ENCODE data around the gene NRG2.

NRG2 gene

DNA sequence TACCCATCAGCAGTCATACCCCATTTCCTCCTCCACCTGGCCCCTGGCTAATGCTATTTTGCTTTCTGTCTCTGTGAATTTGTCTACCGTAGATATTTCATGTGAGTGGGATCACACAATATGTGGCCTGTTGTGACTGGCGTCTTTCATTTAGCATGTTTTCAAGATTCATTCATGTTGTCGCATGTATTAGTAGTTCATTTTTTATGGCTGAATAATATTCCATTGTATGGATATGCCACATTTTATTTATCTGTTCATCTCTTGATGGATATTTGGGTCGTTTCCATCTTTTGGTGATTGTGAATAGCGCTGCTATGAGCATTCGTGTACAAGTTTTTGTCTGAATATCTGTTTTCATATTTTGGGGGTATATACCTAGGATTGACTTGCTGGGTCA, 213.6 kb downstream of the NRG2 start:
- no peak for DNase-seq

DNA sequence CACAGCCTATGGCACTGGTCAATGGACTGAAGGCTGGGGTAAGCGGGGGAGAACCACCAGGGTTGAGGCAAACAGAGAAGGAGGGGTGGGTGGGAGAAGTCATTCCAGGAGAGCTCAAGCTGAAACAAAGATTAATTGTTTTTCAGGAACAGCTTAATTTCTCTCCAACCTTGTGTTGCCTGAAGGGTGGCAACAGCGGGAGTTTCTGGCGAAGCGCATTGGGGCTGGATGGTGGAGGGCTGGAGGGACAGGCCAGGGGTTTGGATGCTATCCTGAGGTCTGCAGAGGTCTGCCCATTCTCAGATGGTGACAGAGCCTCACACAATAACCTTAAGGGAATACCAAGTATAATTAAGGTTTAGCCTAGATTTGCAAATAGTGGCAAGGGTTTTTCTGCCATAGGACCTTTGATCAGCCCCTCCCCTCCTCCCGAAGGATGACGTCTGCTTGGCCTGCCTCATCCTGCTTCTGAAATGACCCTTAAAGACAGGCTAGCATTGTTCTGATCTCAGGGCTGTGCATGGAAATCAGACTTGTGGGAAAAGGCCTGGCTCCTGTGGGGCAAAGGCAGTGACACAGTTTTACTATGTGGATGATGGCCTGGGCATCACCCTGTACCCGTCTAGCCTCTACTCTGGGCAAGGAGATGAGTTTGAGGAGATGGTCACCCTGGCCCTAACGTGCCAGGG, 214.7 kb downstream of the NRG2 start:
- no peak for DNase-seq

DNA sequence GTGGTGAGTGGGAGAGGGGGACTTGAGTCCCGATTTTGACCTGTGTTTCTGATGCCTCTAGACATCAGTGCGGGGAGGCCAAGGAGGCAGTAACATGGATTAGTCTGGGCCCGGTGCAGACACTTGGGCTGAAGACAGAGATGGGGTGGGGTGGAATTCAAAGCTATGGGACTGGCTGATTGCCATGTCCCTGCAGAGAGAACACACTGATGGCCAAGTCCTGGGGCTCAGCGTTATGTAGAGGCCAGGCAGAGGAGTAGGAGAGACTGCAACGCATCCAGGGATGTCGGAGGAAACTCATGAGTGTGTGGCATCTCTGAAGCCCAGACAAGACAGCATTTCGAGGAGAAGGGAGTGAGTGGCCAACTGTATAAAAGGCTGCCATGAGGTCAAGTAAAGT, 217.4 kb downstream of the NRG2 start:
- DNase-seq, result no peak

DNA sequence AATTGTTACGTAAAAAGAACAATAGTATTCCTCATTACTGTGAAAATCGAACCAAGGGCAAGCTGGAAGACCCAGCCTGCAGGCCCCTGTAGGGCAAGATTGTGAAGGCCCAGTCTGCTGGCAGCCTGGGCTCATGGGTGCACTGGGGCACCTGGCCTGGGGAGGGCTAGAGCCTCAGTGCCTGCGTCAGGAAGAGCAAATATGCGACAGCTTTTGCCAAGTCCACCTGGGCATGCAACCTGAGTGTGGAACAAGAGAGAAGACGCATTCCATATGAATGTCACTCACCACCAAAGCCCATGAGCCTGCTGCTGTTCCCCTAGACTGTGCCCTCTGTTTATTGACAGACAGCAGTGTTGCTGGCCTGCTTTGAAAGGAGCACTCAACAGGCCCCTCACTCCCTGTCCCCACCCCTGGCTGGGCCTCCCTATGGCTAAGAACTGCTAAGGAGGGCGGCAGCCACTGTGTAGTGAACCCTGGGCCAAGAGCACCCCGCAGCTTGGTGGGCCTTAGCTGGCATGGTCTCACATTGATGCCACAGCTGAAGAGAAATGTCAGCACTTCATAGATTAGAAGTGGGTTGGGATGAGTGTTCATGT, 219.2 kb downstream of the NRG2 start:
- no peak for DNase-seq

DNA sequence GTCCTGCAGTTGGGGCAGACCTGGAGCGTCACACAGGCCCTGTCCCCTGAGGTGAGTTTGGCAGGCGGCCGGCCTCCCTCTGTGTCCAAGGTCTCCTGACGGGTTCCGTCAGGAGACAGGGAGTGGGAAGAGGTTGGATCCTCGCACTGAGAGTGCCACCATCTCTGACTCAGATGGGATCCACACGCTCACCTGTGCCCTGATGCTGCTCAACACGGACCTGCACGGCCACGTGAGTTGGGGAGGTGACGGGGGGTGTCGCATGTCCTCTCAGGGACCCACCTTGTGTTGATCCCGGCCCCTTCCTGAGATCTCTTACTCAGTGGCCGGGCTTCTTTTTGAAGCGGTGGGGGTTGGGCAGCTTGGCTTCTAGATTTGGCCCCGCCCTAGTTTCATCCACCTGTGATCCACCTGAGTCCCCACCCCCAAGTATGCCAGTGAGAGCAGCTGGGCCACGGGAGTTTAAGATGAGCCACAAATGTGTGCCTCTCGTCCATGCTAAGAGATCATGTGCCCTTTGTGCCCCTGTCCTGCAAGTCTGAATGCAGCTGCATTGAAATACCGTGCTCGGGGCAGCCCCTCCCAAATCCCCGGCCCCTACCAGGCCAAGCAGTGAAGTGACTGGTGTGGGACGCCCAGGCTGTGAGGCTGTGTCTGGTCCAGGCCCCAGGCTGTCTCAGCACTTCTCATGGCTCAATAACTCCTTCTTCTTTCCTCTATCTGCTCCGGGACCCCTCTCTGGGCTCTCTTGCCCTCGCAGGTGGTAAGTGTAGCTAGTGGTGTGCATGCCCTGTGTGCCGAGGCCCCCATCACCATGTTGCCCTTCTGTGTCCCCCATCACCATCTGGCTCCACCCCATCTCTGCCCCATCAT, 220.3 kb downstream of the NRG2 start:
- no peak for DNase-seq

DNA sequence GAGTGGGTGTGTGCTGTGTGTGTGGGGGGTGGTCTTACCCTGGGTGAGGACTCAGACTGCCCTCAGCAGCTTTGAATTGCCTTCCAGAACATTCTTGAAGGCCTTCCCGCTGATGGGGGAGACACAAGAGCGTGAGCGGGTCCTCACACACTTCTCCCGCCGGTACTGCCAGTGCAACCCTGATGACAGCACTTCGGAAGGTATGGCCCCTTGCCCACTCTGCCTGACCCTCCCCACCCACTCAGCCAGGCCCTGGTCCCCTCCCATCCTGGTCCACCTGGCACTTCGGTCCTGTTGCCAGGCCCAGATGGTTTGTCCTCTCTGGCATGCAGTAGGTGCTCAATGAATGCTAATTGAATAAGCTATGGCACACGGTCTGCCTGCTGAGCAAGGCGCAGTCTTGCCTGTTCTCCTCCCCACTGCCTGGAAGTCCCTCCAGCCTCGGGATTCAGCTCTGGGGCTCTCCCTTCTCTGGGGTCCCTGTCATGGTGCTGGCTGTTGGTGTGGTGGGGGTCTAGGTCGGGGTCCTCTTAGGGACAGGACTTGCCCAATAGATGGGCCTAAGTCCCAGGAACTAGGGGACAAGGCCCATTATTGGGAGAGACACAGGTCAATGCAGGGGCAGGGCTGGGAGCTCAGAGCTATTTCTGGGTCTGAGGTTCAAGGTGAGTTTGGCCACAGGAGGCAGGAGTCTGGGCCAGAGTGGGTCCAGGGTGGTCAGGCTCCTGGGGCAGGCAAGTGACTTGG, 221.1 kb downstream of the NRG2 start:
- DNase-seq, result no peak

DNA sequence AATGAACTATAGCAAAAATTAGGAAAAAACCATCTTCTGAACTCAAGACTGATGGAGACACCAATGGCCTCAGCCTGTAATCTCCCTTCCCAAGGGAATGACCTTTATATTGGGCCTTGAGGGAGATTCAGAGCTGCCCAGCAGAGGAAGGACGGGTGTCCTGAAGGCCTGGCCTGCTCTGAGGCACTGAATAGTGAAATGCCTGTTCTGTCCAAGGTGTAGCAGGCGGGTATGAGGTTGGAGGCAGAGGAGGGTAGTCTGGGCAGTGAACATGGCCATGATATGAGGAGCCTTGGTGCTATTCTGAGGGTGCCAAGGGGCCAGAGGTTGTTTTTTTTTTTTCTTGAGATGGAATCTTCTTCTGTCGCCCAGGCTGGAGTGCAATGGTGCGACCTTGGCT, 222.5 kb downstream of the NRG2 start:
- no peak for DNase-seq

DNA sequence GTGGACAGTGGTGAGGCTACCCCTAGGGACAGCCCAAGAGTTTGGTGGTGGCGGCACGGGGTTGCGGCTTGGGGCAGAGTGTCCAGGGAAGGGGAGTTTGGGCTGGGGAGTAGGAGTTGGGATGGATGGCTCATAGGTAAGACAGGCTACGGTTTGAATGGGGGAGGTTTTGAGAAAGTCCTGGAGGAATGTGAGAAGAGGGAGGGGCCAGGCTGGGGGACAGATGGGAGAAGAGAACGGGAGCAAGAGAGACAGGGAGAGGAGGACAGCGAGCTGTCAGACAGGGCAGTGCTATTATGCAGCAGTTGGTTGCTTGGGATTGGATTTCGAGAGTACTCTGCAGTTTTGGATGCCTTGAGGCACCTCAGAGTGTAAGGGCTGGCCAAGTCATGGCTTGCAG, 223.0 kb downstream of the NRG2 start:
- no peak for DNase-seq

DNA sequence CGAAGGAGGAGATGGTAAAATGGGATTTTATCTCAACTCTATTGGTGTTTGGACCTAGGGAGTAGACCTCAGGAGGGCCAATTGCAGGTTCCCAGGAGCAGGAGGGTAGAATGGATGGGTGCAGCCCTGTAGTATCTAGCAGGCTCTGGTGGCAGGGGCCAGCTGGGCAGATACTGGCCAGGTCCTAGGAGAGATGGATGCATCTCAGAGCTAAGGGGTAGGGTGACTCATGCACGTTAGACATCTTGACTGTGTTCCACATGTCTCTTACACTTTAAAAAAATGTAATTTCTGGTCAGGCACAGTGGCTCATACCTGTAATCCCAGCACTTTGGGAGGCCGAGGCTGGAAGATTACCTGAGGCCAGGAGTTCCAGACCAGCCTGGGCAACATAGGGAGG, 225.1 kb downstream of the NRG2 start:
- no peak for DNase-seq

DNA sequence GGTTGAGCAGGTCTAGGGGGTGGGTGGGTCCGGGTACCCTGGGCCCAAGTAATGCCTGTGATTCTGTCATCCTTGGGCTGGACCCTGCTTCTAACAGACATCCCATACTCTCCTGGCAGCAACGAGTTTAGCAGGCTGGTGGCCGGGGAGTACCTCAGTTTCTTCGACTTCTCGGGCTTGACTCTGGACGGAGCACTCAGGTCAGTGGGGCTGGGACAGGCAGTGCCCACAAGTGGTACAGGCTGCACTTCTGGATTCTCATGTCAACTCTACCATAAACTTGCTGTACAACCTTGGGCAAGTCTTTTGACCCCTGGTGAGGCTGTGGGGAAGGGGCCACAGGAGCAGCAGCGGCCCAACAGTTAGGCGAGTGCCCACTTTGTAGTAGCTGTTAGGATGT, 225.7 kb downstream of the NRG2 start:
- DNase-seq, result no peak

DNA sequence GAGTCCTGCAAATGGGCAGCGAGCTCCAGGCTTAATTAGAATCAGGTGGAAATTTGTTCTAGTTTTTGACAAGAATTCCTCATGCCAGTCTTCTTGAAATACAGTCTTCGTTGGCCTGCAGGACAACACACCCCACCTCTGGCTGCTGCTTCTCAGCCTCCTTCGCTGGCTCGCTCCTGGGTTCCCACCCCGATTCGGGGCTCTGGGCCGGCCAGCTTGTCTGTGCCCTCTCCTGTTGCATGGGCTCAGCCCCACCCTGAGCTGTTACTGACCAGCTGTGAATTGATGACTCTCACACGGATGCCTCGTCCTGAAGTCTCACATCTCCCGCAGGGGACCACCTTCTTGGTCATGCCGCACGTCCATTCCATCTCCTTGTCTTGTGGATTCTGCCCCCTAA, 226.5 kb downstream of the NRG2 start:
- DNase-seq, result no peak

DNA sequence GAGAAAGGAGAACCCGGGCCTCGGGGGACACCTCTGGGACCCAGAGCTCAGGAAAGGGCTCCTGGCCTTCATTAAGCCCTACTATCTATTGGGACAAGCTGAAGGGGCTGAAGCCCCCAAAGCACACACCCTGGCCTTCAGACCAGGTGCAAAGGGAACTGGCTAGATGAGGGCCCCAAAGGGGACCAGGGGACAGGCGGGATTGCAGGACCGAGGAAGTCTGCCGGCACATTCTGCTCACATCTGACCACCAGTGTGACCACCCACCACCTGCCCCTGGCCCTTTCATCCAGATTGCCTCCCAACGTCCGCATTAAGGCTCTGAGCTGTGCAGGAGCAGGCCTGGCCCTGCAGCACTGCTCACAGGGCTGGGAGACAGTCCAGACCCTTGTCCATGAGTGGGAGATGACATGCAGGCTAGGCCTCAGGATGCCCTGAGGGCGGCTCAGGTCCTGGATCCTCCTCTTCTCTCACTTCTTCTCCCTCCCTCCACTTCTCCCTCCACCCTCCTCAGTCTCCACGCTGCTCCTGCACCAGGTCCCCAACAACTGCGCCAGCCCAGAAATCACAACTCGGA, 228.3 kb downstream of the NRG2 start:
- no peak for DNase-seq

DNA sequence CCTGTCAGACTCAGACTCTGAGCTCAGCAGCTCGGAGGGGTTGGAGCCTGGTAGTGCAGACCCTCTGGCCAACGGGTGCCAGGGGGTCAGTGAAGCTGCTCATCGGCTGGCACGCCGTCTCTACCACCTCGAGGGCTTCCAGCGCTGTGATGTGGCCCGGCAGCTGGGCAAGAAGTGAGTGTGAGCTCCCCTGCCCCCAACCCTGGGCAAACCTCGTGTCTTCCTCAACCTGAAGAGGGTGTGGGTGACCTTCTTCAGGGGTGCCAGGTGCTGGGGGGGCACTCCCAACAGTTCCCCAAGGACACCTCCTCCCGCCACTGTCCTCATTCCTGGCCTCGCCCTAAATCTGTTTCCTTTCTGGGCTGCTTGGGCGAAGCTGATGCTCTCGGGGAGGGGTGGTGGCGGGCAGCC, 228.9 kb downstream of the NRG2 start:
- no peak for DNase-seq

DNA sequence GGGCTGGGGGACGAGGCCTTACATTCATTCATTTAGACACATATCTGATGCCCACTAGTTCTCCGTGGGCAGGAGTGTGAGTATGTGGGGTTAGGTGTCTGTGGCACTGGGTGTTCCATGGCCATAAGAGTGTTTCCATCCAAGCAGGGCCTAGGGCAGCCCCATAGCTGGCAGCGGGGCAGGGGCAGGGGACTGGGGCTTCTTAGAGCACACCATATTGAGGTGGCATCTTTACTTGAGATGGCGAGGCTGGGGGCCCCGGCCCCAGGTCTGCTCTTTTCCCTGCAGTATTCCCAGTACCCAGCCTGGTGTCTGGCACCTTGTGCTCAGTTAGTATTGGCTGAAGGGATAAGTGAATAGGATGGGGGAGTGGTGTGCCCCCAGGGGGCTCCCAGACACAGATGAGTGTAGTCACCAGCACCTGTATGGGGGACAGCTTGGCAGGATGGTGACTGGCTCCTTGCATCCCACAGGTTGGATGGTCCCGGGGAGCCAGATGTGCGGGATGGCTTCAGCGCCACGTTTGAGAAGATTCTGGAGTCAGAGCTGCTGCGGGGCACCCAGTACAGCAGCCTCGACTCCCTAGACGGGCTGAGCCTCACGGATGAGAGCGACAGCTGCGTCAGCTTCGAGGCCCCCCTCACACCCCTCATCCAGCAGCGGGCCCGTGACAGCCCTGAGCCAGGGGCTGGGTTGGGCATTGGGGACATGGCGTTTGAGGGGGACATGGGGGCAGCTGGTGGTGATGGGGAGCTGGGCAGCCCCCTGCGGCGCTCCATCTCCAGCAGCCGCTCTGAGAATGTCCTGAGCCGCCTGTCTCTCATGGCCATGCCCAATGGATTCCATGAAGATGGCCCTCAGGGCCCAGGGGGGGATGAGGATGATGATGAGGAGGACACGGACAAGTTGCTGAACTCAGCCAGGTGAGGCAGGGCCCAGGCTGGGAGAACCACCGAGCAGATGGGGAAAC, 230.0 kb downstream of the NRG2 start:
- no peak for DNase-seq

DNA sequence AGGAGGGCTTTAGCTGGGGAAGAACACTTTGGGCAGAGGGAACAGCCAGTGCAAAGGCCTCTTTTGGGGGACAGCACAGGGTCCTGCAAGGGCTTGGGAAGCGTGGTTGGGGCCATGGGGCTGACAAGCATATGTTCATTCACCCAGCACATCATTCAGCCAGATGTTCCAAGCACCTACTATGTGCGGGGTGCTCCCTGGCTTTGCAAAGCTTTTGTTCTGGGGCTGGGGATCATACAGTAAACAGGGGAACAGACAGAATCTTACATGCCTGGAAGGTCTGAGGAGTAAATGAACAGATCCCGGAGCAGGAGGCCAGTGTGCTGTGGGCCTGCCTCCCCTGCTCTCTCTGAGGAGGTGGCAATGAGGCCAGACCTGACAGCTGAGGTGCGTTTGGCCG, 230.8 kb downstream of the NRG2 start:
- DNase-seq, result no peak

DNA sequence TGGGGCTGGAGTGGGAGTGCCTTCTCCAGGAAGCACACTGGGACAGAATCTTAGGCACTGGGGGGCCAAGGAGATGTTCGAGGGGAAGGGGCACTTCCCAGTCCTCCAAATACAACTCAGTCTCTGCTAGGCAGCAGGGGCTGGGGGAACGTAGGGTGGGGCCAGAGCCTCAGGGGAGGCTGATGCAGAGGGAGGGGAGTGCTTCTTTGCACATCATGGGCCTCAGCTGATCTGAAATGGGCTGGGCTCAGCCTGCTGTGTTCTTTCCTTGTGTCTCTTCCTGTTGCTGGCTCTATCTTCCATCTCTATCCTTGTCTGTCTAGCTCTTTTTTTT, 231.9 kb downstream of the NRG2 start:
- DNase-seq, result no peak

DNA sequence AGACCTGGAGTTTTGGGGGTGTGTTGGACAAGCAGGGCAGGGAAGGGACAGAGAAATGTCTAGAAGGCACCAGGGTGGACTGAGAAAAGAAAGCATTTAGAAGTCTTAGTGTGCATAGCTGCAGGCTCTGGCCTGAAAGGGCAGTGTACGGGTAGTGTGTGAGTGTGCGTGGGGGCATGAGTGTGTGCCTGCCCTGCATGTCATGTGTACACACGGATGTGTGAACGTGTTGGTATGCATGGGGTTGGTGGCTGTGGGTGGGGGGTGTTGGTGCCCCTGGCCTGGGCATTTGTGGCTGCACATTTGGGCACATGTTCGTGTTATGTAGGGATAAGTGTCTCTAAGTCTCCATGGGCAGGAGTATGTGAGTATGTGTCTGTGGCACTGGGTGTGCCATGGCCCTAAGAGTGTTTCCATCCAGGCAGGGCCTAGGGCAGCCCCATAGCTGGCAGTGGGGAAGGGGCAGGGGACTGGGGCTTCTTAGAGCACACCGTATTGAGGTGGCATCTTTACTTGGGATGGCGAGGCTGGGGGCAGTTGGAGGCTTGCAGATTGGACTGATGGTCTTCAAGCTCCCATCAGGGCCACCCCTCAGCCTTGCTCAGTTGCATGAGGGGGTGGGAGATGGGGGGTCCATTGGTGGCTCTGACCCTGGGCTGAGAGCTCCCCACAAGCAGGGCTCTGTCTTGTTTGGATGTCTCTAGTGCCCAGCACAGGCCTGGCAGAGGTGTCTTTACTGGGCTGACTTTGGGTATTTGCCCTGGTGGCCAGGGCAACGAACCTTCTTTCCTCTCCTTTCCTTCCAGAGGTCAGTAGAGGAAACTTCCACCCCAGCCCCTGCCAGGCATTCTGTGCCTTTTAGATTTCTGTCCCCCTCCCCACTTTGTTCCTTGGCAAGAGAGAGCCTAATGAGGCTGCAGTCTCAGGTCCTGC, 232.5 kb downstream of the NRG2 start:
- DNase-seq, result no peak

DNA sequence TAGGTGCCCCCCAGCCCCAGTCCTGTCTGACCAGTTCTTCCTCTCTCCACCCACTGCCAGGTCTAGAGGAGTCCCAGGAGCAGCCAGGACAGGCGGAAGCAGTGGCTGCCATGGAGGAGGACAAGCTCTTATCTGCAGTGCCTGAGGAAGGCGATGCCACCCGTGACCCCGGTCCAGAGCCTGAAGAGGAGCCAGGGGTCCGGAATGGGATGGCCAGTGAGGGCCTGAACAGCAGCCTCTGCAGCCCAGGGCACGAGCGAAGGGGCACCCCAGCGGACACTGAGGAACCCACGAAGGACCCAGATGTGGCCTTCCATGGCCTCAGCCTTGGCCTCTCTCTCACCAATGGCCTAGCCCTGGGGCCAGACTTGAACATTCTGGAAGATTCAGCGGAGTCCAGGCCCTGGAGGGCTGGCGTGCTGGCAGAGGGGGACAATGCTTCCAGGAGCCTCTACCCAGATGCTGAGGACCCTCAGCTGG, 233.7 kb downstream of the NRG2 start:
- DNase-seq, result no peak

DNA sequence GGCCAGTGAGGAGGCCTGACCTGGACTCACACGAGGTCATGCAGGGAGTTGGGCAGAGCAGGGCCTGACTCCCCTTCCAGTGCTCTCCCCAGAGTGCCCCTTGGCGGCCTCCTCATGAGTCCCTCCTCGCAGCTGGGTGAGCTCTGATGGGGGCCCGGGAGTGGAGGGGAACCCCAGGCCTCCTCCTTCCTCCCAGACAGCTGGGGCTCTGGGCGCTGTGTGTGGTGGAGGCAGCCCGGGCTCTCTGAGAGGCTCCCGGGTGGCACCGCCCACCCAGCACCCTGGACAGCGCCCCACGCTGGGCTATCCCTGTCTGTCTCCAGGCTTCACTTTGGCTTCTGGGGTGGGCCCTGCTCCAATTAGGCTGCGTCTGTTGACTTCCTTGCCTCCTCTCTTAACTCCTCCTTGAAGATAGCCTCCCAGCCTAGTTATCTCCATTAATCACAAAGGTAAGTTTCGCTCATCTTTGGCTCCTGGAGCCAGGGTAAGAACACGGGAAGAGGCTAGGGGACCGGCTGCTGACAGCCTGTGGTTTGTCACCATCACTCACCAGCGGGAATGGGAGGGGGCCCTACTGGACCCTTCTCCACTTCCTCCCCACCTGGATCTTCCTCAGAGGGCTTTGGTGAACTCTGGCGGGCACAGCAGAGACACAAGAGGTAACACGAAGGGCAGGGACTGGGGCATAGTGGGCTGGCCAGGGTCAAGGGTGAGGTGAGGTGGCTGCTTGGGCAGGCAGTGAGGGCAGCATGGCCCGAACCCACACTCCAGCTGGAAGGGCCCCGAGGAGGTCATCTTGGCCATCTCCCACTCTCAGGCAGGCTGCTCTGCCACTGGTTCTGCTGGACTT, 234.4 kb downstream of the NRG2 start:
- DNase-seq, result no peak

DNA sequence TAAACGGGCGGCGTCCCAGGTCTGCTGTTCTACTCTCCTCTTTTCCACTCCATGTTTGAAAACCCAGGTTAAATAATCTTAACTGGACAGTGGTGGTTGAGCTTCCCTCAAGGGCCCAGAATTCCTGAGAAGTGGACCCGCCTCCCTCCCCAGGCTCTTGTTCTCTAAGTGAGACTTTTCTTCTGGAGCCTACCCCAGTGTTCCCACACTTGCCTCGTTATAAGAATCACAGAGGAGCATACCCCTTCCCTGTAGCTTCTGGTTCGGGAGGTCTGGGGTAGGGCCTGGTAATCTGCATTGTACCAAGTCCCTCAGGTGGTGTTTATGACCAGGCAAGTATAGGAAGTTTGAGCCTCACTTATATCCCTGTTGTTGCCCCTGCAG, 235.5 kb downstream of the NRG2 start:
- DNase-seq, result no peak
